Testis (tissue), 3 donors: ENCODE results near the gene TNNI3K. TPM values are rescaled to one million over a fixed set of nuclear protein-coding genes. Genes with fewer than 3 reads are reported as not detected.

Source experiments
- DNase-seq: peaks from one replicate; pipeline ENCODE4 v3.0.0-alpha.2; 2019
- H3K27ac ChIP-seq, 2 donors: fragments of 200-600 bp; sonication (generic); one replicate each; pipeline ENCODE4 v1.5.1; 2019
- H3K27me3 ChIP-seq: fragments of 200-600 bp; sonication (generic); one replicate; pipeline ENCODE4 v1.5.1; 2019
- H3K36me3 ChIP-seq: fragments of 200-600 bp; sonication (generic); one replicate; pipeline ENCODE4 v1.5.1; 2017; ENCODE audit warnings: low read depth; ENCODE audit errors: missing control alignments
- H3K4me1 ChIP-seq: fragments of 200-600 bp; sonication (generic); one replicate; pipeline ENCODE4 v1.5.1; 2019
- H3K4me3 ChIP-seq, 2 donors: fragments of 200-600 bp; sonication (generic); one replicate each; pipeline ENCODE4 v1.5.1; 2017 to 2019
- H3K9me3 ChIP-seq: fragments of 200-600 bp; sonication (generic); one replicate; pipeline ENCODE4 v1.5.1; 2017
- POLR2A ChIP-seq: fragments of 450-650 bp; IDR thresholded peaks from one replicate; pipeline ENCODE4 v1.6.1; 2017; ENCODE audit warnings: antibody characterized with exemption, mild to moderate bottlenecking, moderate library complexity
- WGBS, 2 donors: methylation state at CpG; one replicate each; pipeline ENCODE4 v1.1.5; 2018; 5-methylcytosine and 5-hydroxymethylcytosine counted together
- intact Hi-C: fragments of 100-400 bp; cut with DNase I; formaldehyde crosslinking; loops from one replicate; pipeline ENCODE4 v1.15.1; 2023; ENCODE audit warnings: low total_unique reads
- polyA plus RNA-seq: library from polyadenylated mRNA; stranded (reverse); fragments of 350-450 nt; fragmentation: Illumina TruSeq; extraction: RNeasy Lipid Tissue Mini Kit (QIAGEN cat#74804); gene quantifications from one replicate; pipeline ENCODE4 v1.2.3, GENCODE V29; 2014; ENCODE audit warnings: low read depth, low replicate concordance; ENCODE audit not compliant: insufficient read depth
- total RNA-seq, 2 donors: library from RNA; depleted of rRNA; stranded (reverse); fragments of >200 nt; gene quantifications; one replicate each; pipeline ENCODE4 v1.2.3, GENCODE V29; 2016
- TF ChIP-seq, protein P1 (sequence below), 3 experiments: fragments of 450-650 bp in 2 of 3; fragments of 200-600 bp in 1 of 3; sonication (generic) in 1 of 3; IDR thresholded peaks; one replicate each; pipeline ENCODE4 v1.5.1; 2016 to 2019; ENCODE audit warnings: antibody characterized with exemption in 3 of 3, mild to moderate bottlenecking in 2 of 3, moderate library complexity in 1 of 3

TNNI3K gene
- total and polyA plus RNA-seq, 3 donors from 2014 or later, result 6.4 to 6.8 (median 6.5) TPM

DNA sequence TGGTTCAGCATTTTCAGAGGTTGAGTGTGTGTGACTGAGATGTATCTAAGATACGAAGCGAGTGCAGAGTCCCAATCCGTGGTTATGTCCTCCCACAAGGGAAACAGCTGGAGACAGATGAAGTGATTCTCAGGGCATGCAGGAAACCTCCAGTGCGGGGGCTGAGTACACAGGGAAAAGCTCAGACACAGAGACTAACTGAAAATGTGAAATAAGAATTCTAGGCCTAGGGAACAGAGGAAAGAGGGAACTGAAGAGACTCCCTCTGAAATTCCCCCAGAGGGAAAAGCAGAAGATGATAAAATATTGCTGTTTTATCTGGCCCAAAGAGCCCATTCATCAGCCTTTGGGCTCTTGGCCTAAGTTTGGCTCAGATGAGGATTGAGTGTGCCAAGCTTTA lies 160.4 kb downstream of the TNNI3K start:
- TF ChIP-seq, protein P1, sequence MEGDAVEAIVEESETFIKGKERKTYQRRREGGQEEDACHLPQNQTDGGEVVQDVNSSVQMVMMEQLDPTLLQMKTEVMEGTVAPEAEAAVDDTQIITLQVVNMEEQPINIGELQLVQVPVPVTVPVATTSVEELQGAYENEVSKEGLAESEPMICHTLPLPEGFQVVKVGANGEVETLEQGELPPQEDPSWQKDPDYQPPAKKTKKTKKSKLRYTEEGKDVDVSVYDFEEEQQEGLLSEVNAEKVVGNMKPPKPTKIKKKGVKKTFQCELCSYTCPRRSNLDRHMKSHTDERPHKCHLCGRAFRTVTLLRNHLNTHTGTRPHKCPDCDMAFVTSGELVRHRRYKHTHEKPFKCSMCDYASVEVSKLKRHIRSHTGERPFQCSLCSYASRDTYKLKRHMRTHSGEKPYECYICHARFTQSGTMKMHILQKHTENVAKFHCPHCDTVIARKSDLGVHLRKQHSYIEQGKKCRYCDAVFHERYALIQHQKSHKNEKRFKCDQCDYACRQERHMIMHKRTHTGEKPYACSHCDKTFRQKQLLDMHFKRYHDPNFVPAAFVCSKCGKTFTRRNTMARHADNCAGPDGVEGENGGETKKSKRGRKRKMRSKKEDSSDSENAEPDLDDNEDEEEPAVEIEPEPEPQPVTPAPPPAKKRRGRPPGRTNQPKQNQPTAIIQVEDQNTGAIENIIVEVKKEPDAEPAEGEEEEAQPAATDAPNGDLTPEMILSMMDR (IDR thresholded peaks at IDR 0.05), result no peak
- TF ChIP-seq POLR2A, result no peak
- H3K9me3 ChIP-seq, result no peaks in the 10 kb centered on the region
- no peak overlapping the region for H3K4me3 ChIP-seq
- H3K27ac ChIP-seq, result no peak overlapping the region
- intact Hi-C loops, result no loop called here
- WGBS, 2 donors, result 12 to 35% methylated on average over 4 of the region's 4 CpGs
- H3K4me1 ChIP-seq, result peaks cover 10% of the 10 kb centered on the region
- no peaks in the 10 kb centered on the region for H3K27me3 ChIP-seq
- H3K36me3 ChIP-seq, result no peaks in the 10 kb centered on the region
- peak; percentile 30 for DNase-seq

- Histone ChIP-seq H3K36me3 (no peaks in the 10 kb centered on the region), H3K27me3 (no peaks in the 10 kb centered on the region), H3K27ac (peak overlapping the region in 1 of 2 donors; percentile 32), H3K4me1 (peaks cover 10% of the 10 kb centered on the region), H3K9me3 (no peaks in the 10 kb centered on the region), H3K4me3 (no peak overlapping the region)
- intact Hi-C loops, result no loop called here
- TF ChIP-seq POLR2A, result no peak
- TF ChIP-seq, protein P1 (IDR thresholded peaks at IDR 0.05), result no peak
- DNase-seq, result no peak
- 45 to 59% methylated on average over 3 of the region's 3 CpGs for WGBS, 2 donors
These were observed 161.3 kb downstream of the TNNI3K start for GRCh38 chr1:74396462-74396861.

GRCh38 chr1:74396933-74397332 lies 161.7 kb downstream of the TNNI3K start:
- 21 to 35% methylated on average over 4 of the region's 4 CpGs for WGBS, 2 donors
- H3K36me3 ChIP-seq, result no peaks in the 10 kb centered on the region
- DNase-seq, result peak; percentile 74
- peak overlapping the region; percentile 20 to 37 for H3K27ac ChIP-seq
- H3K9me3 ChIP-seq, result no peaks in the 10 kb centered on the region
- H3K4me3 ChIP-seq, result no peak overlapping the region
- no peaks in the 10 kb centered on the region for H3K27me3 ChIP-seq
- H3K4me1 ChIP-seq, result peaks cover 10% of the 10 kb centered on the region
- TF ChIP-seq, protein P1 (IDR thresholded peaks at IDR 0.05), result no peak
- TF ChIP-seq POLR2A, result no peak
- intact Hi-C loops, result no loop called here

GRCh38 chr1:74399249-74399648 lies 164.1 kb downstream of the TNNI3K start:
- WGBS, 2 donors, result 94 to 95% methylated on average over 5 of the region's 5 CpGs
- TF ChIP-seq, protein P1 (IDR thresholded peaks at IDR 0.05), result no peak
- no peak for TF ChIP-seq POLR2A
- no peaks in the 10 kb centered on the region for H3K36me3 ChIP-seq
- no peak overlapping the region for H3K4me3 ChIP-seq
- no peak for DNase-seq
- H3K4me1 ChIP-seq, result peaks cover 10% of the 10 kb centered on the region
- intact Hi-C loops, result no loop called here
- no peaks in the 10 kb centered on the region for H3K27me3 ChIP-seq
- H3K27ac ChIP-seq, result no peak overlapping the region
- no peaks in the 10 kb centered on the region for H3K9me3 ChIP-seq

GRCh38 chr1:74402873-74403272 lies 167.7 kb downstream of the TNNI3K start:
- Histone ChIP-seq H3K27me3 (no peaks in the 10 kb centered on the region), H3K9me3 (no peaks in the 10 kb centered on the region), H3K27ac (no peak overlapping the region), H3K36me3 (no peaks in the 10 kb centered on the region), H3K4me3 (no peak overlapping the region), H3K4me1 (no peaks in the 10 kb centered on the region)
- WGBS, 2 donors, result 88 to 92% methylated on average over 1 of the region's 1 CpG
- intact Hi-C loops, result no loop called here
- DNase-seq, result no peak
- TF ChIP-seq POLR2A, result no peak
- TF ChIP-seq, protein P1 (IDR thresholded peaks at IDR 0.05), result no peak
